Hepatocyte (in vitro differentiated cells): ENCODE results near the gene PTDSS2. TPM values are rescaled to one million over a fixed set of nuclear protein-coding genes. Genes with fewer than 3 reads are reported as not detected.
A peak's percentile ranks its signal among the peaks of the same experiment; 100 is the strongest.

ENCODE experiments used
- DNase-seq: peaks from one replicate; pipeline ENCODE4 v3.0.0-alpha.2; 2016; ENCODE audit warnings: low spot score
- H2AFZ ChIP-seq: fragments of 200-600 bp; sonication (generic); 2 replicates; pipeline ENCODE4 v1.6.0; 2016; ENCODE audit warnings: antibody characterized with exemption, mild to moderate bottlenecking
- H3K27ac ChIP-seq: fragments of 200-600 bp; sonication (generic); 2 replicates; pipeline ENCODE4 v1.5.1; 2016; ENCODE audit warnings: mild to moderate bottlenecking
- H3K27me3 ChIP-seq: fragments of 200-600 bp; sonication (generic); 2 replicates; pipeline ENCODE4 v1.6.1; 2016
- H3K36me3 ChIP-seq: fragments of 200-600 bp; sonication (generic); replicated peaks from 2 replicates; pipeline ENCODE4 v1.5.1; 2016; ENCODE audit warnings: low read depth; ENCODE audit not compliant: insufficient read depth
- H3K4me1 ChIP-seq: fragments of 200-600 bp; sonication (generic); 2 replicates; pipeline ENCODE4 v1.5.1; 2016; ENCODE audit warnings: mild to moderate bottlenecking, moderate library complexity; ENCODE audit not compliant: insufficient read depth
- H3K4me2 ChIP-seq: fragments of 200-600 bp; sonication (generic); 2 replicates; pipeline ENCODE4 v1.6.0; 2016
- H3K4me3 ChIP-seq: fragments of 200-600 bp; sonication (generic); 2 replicates; pipeline ENCODE4 v1.5.1; 2016; ENCODE audit warnings: mild to moderate bottlenecking
- H3K79me2 ChIP-seq: fragments of 200-600 bp; sonication (generic); 2 replicates; pipeline ENCODE4 v1.6.0; 2017; ENCODE audit warnings: mild to moderate bottlenecking
- H3K9me2 ChIP-seq: fragments of 200-600 bp; sonication (generic); replicated peaks from 2 replicates; pipeline ENCODE4 v1.6.0; 2017; ENCODE audit warnings: mild to moderate bottlenecking; ENCODE audit not compliant: insufficient read depth
- H3K9me3 ChIP-seq: fragments of 200-600 bp; sonication (generic); 2 replicates; pipeline ENCODE4 v1.5.1; 2016; ENCODE audit warnings: low read depth, mild to moderate bottlenecking
- H4K20me1 ChIP-seq: fragments of 200-600 bp; sonication (generic); 2 replicates; pipeline ENCODE4 v1.6.0; 2016; ENCODE audit warnings: mild to moderate bottlenecking; ENCODE audit not compliant: insufficient read depth, poor library complexity, severe bottlenecking
- EZH2 ChIP-seq: fragments of 200-600 bp; sonication (generic); IDR thresholded peaks from 2 replicates; pipeline ENCODE4 v1.6.1; 2016; ENCODE audit warnings: antibody characterized with exemption, mild to moderate bottlenecking, borderline replicate concordance
- EZH2phosphoT487 ChIP-seq: fragments of 200-600 bp; sonication (generic); IDR thresholded peaks from one replicate; pipeline ENCODE4 v1.6.1; 2018; ENCODE audit warnings: antibody characterized with exemption, mild to moderate bottlenecking, low read depth, moderate library complexity; ENCODE audit not compliant: unreplicated experiment, severe bottlenecking
- WGBS: methylation state at CpG from one replicate; pipeline ENCODE4 v1.1.6; 2016; ENCODE audit warnings: low lambda C conversion rate; ENCODE audit errors: missing lambda C conversion rate; 5-methylcytosine and 5-hydroxymethylcytosine counted together
- polyA plus RNA-seq: library from polyadenylated mRNA; unstranded; fragments of >200 nt; fragmentation: Nextera tagmentation; extraction: Ambion mirVana; gene quantifications from 2 replicates; pipeline ENCODE4 v1.2.1, GENCODE V29; 2016
- total RNA-seq: library from RNA; depleted of rRNA; stranded (reverse); fragments of >200 nt; gene quantifications from 2 replicates; pipeline ENCODE4 v1.2.3, GENCODE V29; 2014
- TF ChIP-seq, protein P1 (sequence below): fragments of 200-600 bp; sonication (generic); IDR thresholded peaks from 2 replicates; pipeline ENCODE4 v1.5.1; 2016; ENCODE audit warnings: antibody characterized with exemption, mild to moderate bottlenecking; ENCODE audit not compliant: poor library complexity

PTDSS2 gene
- total and polyA plus RNA-seq, 2 experiments from 2014 or later, result 31.5 to 50.8 TPM

DNA sequence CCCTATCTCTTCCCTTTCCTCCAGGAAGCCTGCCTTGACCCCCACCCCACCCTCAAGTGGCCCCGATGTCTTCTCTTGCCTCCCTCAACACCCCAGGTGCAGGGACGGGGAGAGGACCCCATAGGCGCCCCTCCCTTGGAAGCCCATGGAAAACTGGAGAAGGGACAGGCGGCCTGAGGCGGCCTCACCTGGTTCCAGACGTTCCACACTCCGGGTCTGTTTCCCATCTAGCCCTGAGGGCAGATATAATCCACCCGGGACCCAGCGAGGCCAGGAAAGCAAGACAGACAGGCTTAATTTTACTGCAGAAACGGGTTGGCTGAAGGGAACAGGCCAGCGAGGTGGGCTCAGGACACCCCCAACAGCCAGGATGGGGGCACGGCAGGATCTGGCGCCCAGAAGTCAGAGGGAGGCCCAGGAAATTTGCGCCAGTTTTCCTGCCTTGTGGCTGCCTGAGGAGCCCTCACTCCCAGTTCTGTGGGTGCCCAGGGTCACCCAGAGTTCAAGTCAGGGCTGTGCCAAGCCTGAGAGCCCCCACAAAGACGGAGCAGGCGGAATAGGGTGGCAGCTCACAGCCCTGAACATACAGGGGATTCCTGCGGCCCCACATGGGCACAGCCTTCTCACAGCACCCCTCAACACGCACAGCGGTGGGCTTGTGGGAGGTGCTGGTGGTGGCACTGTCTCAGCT, 32.3 kb upstream of the PTDSS2 start:
- Histone ChIP-seq H2AFZ (no peak overlapping the region), H3K4me1 (peaks cover 9% of the 10 kb centered on the region)

DNA sequence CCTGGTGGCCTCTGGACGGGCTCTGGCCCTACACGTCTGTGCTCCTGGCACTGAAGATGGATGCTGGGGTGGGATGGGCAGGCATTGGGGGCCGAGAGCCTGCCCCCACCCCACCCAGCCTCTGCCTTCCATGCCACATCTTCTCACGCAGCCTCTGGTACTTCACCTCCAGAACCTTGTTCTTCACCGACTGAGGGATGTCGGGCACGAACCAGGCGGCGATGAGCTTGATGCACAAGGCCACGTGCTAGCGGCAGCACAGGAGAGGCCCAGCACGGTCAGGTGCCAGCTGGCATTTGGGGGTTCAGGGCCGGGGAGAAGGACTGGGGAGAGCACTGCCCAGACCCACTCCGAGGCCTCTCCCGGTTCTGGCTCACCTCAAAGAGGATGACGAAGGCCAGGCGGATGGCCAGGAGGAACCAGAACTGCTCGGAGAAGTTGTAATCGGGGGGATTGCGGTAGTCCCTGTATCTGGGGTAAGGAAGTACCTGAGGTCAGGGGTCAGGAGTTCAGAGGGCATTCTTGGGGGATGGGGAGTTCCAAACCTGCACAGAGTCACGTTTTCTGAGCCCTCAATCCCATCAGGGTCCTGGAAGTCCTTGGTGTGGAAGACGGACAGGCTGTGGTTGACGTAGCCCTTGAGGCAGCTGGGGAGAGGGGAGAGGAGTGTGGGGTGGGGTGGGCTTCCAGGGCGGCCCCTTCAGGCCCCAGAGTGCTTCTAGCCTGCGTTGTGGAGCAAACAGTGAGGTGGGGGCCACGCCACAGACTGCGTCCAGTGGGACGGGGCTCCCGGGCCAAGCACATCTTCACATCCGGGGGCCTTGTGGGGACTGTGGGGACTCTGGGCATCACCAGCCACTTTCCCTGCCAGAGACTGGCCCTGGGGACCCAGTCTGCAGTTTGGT, 31.5 kb upstream of the PTDSS2 start:
- peaks cover 4% of the 10 kb centered on the region for H4K20me1 ChIP-seq
- H3K27ac ChIP-seq, result no peak overlapping the region
- H3K9me2 ChIP-seq, result no peaks in the 10 kb centered on the region
- no peak overlapping the region for H2AFZ ChIP-seq
- H3K9me3 ChIP-seq, result no peaks in the 10 kb centered on the region
- TF ChIP-seq, protein P1, sequence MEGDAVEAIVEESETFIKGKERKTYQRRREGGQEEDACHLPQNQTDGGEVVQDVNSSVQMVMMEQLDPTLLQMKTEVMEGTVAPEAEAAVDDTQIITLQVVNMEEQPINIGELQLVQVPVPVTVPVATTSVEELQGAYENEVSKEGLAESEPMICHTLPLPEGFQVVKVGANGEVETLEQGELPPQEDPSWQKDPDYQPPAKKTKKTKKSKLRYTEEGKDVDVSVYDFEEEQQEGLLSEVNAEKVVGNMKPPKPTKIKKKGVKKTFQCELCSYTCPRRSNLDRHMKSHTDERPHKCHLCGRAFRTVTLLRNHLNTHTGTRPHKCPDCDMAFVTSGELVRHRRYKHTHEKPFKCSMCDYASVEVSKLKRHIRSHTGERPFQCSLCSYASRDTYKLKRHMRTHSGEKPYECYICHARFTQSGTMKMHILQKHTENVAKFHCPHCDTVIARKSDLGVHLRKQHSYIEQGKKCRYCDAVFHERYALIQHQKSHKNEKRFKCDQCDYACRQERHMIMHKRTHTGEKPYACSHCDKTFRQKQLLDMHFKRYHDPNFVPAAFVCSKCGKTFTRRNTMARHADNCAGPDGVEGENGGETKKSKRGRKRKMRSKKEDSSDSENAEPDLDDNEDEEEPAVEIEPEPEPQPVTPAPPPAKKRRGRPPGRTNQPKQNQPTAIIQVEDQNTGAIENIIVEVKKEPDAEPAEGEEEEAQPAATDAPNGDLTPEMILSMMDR, result no peak
- no peak for TF ChIP-seq EZH2
- no peak for TF ChIP-seq EZH2phosphoT487
- peaks cover 19% of the 10 kb centered on the region for H3K79me2 ChIP-seq
- H3K36me3 ChIP-seq, result no peaks in the 10 kb centered on the region
- no peak for DNase-seq
- H3K27me3 ChIP-seq, result peaks cover 6% of the 10 kb centered on the region
- H3K4me3 ChIP-seq, result no peak overlapping the region
- WGBS, result 91% methylated on average over 28 of the region's 30 CpGs
- H3K4me1 ChIP-seq, result peaks cover 9% of the 10 kb centered on the region
- H3K4me2 ChIP-seq, result no peak overlapping the region

More for the DNA sequence above, 32.3 kb upstream of the PTDSS2 start:
- TF ChIP-seq EZH2phosphoT487 (no peak), EZH2 (no peak)
- TF ChIP-seq, protein P1, result no peak
- 59% methylated on average over 18 of the region's 19 CpGs for WGBS
- Histone ChIP-seq H3K79me2 (peaks cover 21% of the 10 kb centered on the region), H3K4me2 (peak overlapping the region; percentile 98), H3K4me3 (no peak overlapping the region), H3K9me3 (no peaks in the 10 kb centered on the region), H3K9me2 (no peaks in the 10 kb centered on the region), H3K27ac (no peak overlapping the region), H3K36me3 (no peaks in the 10 kb centered on the region), H3K27me3 (peaks cover 6% of the 10 kb centered on the region), H4K20me1 (peaks cover 10% of the 10 kb centered on the region)
- no peak for DNase-seq

DNA sequence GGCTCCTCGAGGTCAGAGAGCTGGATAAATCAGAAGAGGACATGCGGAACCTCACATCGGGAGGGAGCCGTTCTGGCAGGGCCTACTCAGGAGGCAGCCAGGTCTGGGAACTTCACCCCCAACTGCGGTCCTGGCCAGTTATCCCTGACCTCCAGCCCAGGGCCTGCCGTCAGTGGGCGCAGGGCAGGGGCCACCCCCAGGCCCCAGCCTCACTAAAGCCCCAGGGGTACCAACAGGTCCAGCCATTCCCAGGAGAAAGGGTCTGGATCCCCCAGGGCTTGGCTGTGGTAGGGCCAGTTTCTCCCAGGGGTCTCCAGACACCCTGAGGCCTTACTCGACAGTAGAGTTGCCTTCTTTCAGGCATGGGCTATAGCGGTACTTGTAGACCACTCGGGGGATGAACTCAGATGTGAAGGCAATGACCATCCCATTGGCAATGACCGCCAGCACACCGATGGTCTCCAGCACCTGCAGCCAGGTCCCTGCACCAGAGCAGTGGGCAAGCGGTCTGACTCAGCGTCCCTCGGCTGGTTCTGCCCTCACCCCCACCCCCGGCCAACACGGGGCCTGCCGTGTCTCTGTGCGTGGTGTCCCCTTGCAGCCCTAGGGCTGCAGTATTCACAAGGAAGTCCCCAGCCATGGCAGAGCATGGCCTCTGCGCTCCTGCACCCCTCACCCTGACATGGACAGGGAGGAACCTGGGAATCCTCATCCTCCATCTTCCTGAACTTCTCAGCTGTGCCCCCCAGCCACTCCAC, 30.7 kb upstream of the PTDSS2 start:
- Histone ChIP-seq H3K27ac (no peak overlapping the region), H3K79me2 (peaks cover 17% of the 10 kb centered on the region), H2AFZ (no peak overlapping the region), H4K20me1 (peaks cover 4% of the 10 kb centered on the region), H3K4me1 (peaks cover 9% of the 10 kb centered on the region), H3K27me3 (peaks cover 6% of the 10 kb centered on the region), H3K36me3 (no peaks in the 10 kb centered on the region), H3K4me3 (no peak overlapping the region), H3K9me3 (no peaks in the 10 kb centered on the region), H3K9me2 (no peaks in the 10 kb centered on the region), H3K4me2 (no peak overlapping the region)
- no peak for TF ChIP-seq EZH2phosphoT487
- no peak for TF ChIP-seq EZH2
- TF ChIP-seq, protein P1, result no peak
- 86% methylated on average over 20 of the region's 20 CpGs for WGBS
- DNase-seq, result no peak
